ENCODE results near the gene FBXL22. TPM values are rescaled to one million over a fixed set of nuclear protein-coding genes. Genes with fewer than 3 reads are reported as not detected.

The FBXL22 gene, protein sequence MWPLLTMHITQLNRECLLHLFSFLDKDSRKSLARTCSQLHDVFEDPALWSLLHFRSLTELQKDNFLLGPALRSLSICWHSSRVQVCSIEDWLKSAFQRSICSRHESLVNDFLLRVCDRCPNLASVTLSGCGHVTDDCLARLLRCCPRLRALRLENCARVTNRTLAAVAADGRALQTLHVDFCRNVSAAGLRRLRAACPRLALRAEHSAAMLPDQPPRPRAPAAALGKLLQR
- 4.7 TPM for total RNA-seq
- 1.2 TPM for polyA plus RNA-seq (ENCODE audit: insufficient read depth, low read depth, low replicate concordance)
- long read RNA-seq, donor 1, result 0 reads
- long read RNA-seq, donor 2, result 0 reads
- long read RNA-seq, donor 3, result 0 reads
- long read RNA-seq, donor 4, result 0 reads
- long read RNA-seq, donor 5, result 0 reads
- long read RNA-seq, donor 6, result 0 reads
- long read RNA-seq, donor 7, partial matches to known transcripts, result 0 of 7 reads
- long read RNA-seq, donor 7, other reads (novel, unspliced or antisense), result 7 of 7 reads
- long read RNA-seq, donor 8, result 0 reads
- long read RNA-seq, donor 9, result 0 reads
- long read RNA-seq, donor 10, result 0 reads

DNA sequence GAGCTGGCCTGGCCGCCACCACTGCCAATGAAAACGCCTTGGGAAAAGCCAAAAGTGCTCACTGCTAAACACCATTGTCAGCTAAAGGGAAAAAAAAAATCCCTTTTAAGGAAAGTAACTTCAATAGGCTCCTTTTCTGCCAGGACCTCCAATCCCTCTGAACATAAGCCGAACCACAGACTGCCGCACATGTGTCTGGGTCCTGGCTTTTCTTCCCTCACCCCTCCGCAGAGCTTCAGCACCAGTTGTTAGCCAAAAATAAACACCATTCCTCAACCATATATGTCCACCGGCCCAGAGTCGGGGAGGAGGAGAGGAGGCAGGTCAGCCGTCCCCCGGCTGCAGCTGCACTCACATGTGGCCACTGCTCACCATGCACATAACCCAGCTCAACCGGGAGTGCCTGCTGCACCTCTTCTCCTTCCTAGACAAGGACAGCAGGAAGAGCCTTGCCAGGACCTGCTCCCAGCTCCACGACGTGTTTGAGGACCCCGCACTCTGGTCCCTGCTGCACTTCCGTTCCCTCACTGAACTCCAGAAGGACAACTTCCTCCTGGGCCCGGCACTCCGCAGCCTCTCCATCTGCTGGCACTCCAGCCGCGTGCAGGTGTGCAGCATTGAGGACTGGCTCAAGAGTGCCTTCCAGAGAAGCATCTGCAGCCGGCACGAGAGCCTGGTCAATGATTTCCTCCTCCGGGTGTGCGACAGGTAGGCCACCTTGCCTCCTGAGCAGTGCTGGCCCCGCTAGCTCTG lies at the start of gene FBXL22:
TSS of gene FBXL22 (plus strand) at position 350 of the 753 bp plus-strand sequence. CDS start at position 356, 6 bp downstream.
- peaks cover 0 to 10% (median 3%) of the 10 kb centered on the region in 3 donors for H3K36me3 ChIP-seq (ENCODE audit: control insufficient read depth in 2 of 3, insufficient read depth in 3 of 3, low read length in 3 of 3)
- no peak for FAIRE-seq
- H3K4me1 ChIP-seq (ENCODE audit: control insufficient read depth in 2 of 3, insufficient read depth in 2 of 3, low read depth in 1 of 3, low read length in 3 of 3), result peaks cover 4 to 43% (median 39%) of the 10 kb centered on the region in 3 donors
- H3K27ac ChIP-seq (ENCODE audit: low read depth in 2 of 2, low read length in 2 of 2), result peak within 1 kb of the TSS; percentile 71 to 92
- intact Hi-C loops (cut with DNase I), result no loop called here
- H3K9ac ChIP-seq (ENCODE audit: low read length in 3 of 3), result peak within 1 kb of the TSS in 1 of 3 donors; percentile 60
- TF ChIP-seq, protein P1, sequence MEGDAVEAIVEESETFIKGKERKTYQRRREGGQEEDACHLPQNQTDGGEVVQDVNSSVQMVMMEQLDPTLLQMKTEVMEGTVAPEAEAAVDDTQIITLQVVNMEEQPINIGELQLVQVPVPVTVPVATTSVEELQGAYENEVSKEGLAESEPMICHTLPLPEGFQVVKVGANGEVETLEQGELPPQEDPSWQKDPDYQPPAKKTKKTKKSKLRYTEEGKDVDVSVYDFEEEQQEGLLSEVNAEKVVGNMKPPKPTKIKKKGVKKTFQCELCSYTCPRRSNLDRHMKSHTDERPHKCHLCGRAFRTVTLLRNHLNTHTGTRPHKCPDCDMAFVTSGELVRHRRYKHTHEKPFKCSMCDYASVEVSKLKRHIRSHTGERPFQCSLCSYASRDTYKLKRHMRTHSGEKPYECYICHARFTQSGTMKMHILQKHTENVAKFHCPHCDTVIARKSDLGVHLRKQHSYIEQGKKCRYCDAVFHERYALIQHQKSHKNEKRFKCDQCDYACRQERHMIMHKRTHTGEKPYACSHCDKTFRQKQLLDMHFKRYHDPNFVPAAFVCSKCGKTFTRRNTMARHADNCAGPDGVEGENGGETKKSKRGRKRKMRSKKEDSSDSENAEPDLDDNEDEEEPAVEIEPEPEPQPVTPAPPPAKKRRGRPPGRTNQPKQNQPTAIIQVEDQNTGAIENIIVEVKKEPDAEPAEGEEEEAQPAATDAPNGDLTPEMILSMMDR (IDR thresholded peaks at IDR 0.05; ENCODE audit: borderline replicate concordance, extremely low read depth, insufficient read depth), result no peak
- H3K4me3 ChIP-seq (ENCODE audit: low read length in 3 of 3), result peak within 1 kb of the TSS in 1 of 3 donors; percentile 23
- peak in 3 of 5 donors; percentile 41 to 77 (median 56) for DNase-seq
- H3K9me3 ChIP-seq (ENCODE audit: control insufficient read depth in 2 of 3, insufficient read depth in 1 of 3, low read length in 3 of 3), result no peaks in the 10 kb centered on the region
- H3K27me3 ChIP-seq (ENCODE audit: control insufficient read depth, insufficient read depth, low read length), result no peaks in the 10 kb centered on the region

DNA sequence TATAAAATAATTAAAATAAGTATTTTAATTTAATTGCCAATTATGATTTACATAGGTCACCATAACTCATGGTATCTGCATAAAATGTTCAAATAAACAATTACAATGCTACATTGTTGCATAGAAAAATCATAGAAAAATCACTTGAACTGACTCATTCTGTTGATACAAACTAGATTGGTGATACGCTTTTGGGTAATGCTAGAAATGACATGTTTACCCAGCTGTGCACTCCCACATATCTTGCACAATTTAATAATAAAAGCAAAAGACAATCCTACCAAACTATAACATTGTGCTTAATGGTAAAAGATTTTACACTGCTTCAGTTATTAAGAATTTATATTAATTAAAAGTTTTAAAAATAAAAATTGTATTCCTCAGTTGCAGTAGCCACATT lies 45.8 kb upstream of the FBXL22 start:
- Histone ChIP-seq H3K9me3 (ENCODE audit: control insufficient read depth in 2 of 3, insufficient read depth in 1 of 3, low read length in 3 of 3) (no peaks in the 10 kb centered on the region), H3K4me1 (ENCODE audit: control insufficient read depth in 2 of 3, insufficient read depth in 2 of 3, low read depth in 1 of 3, low read length in 3 of 3) (peaks cover 0 to 15% (median 2%) of the 10 kb centered on the region in 3 donors), H3K4me3 (ENCODE audit: low read length in 3 of 3) (no peak overlapping the region), H3K9ac (ENCODE audit: low read length in 3 of 3) (no peak overlapping the region), H3K27ac (ENCODE audit: low read depth in 2 of 2, low read length in 2 of 2) (no peak overlapping the region), H3K36me3 (ENCODE audit: control insufficient read depth in 2 of 3, insufficient read depth in 3 of 3, low read length in 3 of 3) (no peaks in the 10 kb centered on the region), H3K27me3 (ENCODE audit: control insufficient read depth, insufficient read depth, low read length) (no peaks in the 10 kb centered on the region)
- intact Hi-C loops (cut with DNase I), result no loop called here
- TF ChIP-seq, protein P1 (IDR thresholded peaks at IDR 0.05; ENCODE audit: borderline replicate concordance, extremely low read depth, insufficient read depth), result no peak
- DNase-seq (no peak), FAIRE-seq (no peak)

DNA sequence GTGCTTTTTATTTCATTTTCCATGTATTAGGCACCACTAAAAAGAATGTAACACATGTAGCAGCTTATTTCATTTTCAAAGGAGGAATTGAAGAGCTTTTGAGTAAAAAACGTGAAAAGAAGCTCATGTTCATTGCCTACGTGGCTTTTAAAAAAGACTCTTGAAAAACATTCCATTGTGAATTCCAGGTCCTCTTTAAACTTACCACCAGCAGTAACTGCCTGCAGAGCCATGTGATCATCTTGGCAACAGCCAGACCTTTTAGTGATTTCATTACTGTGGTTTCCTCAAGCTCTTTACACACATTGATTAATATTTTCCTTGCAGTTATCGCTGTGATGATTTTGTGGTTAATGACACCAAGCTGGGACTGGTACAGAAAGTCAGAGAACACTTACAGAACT lies 43.8 kb upstream of the FBXL22 start:
- DNase-seq (peak in 2 of 5 donors; percentile 30 to 80), FAIRE-seq (peak; percentile 90)
- no peak overlapping the region for H3K9ac ChIP-seq (ENCODE audit: low read length in 3 of 3)
- H3K36me3 ChIP-seq (ENCODE audit: control insufficient read depth in 2 of 3, insufficient read depth in 3 of 3, low read length in 3 of 3), result peaks cover 0 to 5% (median 2%) of the 10 kb centered on the region in 3 donors
- intact Hi-C loops (cut with DNase I), result no loop called here
- H3K9me3 ChIP-seq (ENCODE audit: control insufficient read depth in 2 of 3, insufficient read depth in 1 of 3, low read length in 3 of 3), result no peaks in the 10 kb centered on the region
- no peaks in the 10 kb centered on the region for H3K27me3 ChIP-seq (ENCODE audit: control insufficient read depth, insufficient read depth, low read length)
- TF ChIP-seq, protein P1 (IDR thresholded peaks at IDR 0.05; ENCODE audit: borderline replicate concordance, extremely low read depth, insufficient read depth), result no peak
- H3K4me3 ChIP-seq (ENCODE audit: low read length in 3 of 3), result peak overlapping the region in 2 of 3 donors; percentile 13 to 44
- peaks cover 0 to 15% (median 0%) of the 10 kb centered on the region in 3 donors for H3K4me1 ChIP-seq (ENCODE audit: control insufficient read depth in 2 of 3, insufficient read depth in 2 of 3, low read depth in 1 of 3, low read length in 3 of 3)
- peak overlapping the region; percentile 15 to 51 for H3K27ac ChIP-seq (ENCODE audit: low read depth in 2 of 2, low read length in 2 of 2)
